Uterus (tissue), 2 donors: Measurements from ENCODE around the gene MCTP1.

Experiments used
- POLR2A ChIP-seq, 2 donors: fragments of 450-650 bp; IDR thresholded peaks; one replicate each; pipeline ENCODE4 v1.6.1; 2016; ENCODE audit warnings: antibody characterized with exemption in 2 of 2, mild to moderate bottlenecking in 1 of 2, moderate library complexity in 1 of 2
- TF ChIP-seq, protein P1 (sequence below), 4 experiments: fragments of 200-600 bp in 2 of 4; fragments of 450-650 bp in 2 of 4; sonication (generic) in 2 of 4; IDR thresholded peaks; one replicate each; pipeline ENCODE4 v1.5.1; 2016 to 2019; ENCODE audit warnings: antibody characterized with exemption in 4 of 4, mild to moderate bottlenecking in 2 of 4, moderate library complexity in 1 of 4

DNA sequence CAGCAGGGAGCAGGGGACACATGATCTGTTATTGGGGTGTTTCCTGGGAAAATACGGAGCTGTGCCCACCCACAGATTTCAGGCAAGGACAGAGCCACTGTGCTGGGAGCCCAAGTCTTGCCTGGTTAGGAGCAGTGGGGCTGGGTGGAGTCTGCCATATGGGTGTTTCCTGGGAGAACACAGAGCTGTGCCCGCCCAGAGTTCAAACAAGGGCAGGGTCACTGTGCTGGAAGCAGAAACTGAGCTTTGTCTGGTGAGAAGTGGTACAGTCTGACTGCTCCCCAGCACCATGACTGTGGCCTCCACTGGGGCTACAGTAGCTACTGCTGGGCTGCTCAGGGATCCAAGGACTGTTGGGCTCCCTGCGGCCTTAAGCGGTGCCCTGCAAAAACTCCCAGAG, 135.5 kb downstream of the MCTP1 start:
- TF ChIP-seq, protein P1, sequence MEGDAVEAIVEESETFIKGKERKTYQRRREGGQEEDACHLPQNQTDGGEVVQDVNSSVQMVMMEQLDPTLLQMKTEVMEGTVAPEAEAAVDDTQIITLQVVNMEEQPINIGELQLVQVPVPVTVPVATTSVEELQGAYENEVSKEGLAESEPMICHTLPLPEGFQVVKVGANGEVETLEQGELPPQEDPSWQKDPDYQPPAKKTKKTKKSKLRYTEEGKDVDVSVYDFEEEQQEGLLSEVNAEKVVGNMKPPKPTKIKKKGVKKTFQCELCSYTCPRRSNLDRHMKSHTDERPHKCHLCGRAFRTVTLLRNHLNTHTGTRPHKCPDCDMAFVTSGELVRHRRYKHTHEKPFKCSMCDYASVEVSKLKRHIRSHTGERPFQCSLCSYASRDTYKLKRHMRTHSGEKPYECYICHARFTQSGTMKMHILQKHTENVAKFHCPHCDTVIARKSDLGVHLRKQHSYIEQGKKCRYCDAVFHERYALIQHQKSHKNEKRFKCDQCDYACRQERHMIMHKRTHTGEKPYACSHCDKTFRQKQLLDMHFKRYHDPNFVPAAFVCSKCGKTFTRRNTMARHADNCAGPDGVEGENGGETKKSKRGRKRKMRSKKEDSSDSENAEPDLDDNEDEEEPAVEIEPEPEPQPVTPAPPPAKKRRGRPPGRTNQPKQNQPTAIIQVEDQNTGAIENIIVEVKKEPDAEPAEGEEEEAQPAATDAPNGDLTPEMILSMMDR (IDR thresholded peaks at IDR 0.05), result no peak
- TF ChIP-seq POLR2A (IDR thresholded peaks at IDR 0.05), result no peak
